ENCODE data around the gene PPP1R16B. TPM values are rescaled to one million over a fixed set of nuclear protein-coding genes. Genes with fewer than 3 reads are reported as not detected.

The PPP1R16B gene
- total RNA-seq, 4 donors from 2014 or later, result 0.72 to 3.0 (median 1.4) TPM

DNA sequence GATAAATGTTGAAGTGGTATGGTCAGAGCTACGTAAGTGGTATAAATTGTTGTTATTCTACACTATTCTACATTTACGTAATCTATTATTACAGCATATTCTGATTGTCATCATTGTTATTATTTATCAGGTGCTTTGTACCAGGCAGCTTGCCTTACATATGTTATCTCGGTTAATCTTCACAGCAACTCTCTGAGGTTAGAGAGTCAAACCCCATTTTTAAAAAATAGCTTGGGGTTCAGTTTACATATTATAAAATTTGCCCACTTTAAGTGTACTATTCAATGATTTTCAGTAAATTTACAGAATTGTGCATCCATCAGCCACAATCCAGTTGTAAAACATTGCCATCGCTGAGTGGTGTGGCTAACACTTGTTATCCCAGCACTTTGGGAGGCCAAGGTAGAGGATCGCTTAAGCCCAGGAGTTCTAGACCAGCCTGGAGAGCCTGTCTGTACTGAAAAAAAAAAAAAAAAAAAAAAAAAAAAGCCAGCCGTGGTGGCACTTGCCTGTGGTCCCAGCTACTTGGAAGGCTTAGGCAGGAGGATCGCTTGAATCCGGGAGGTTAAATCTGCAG is 35.5 kb downstream of the PPP1R16B start:
- TF ChIP-seq, protein P1, sequence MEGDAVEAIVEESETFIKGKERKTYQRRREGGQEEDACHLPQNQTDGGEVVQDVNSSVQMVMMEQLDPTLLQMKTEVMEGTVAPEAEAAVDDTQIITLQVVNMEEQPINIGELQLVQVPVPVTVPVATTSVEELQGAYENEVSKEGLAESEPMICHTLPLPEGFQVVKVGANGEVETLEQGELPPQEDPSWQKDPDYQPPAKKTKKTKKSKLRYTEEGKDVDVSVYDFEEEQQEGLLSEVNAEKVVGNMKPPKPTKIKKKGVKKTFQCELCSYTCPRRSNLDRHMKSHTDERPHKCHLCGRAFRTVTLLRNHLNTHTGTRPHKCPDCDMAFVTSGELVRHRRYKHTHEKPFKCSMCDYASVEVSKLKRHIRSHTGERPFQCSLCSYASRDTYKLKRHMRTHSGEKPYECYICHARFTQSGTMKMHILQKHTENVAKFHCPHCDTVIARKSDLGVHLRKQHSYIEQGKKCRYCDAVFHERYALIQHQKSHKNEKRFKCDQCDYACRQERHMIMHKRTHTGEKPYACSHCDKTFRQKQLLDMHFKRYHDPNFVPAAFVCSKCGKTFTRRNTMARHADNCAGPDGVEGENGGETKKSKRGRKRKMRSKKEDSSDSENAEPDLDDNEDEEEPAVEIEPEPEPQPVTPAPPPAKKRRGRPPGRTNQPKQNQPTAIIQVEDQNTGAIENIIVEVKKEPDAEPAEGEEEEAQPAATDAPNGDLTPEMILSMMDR (IDR thresholded peaks at IDR 0.05), result no peak
- 87 to 91% methylated on average over 8 of the region's 8 CpGs for WGBS, 2 donors

DNA sequence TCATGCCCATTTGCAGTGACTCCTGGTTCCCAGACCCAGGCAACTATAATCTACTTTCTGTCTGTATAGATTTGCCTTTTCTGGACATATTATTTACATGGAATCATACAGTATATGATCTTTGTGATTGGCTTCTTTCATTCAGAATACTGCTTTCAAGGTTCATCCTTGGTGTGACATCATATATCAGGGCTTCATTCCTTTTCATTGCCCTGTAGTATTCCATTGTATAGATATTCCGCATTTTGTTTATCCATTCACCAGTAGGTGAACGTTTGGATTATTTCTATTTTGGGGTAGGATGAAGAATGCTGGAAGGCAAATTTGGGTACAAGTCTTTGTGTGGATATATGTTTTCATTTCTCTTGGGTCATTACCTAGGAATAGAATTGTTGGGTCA is 36.1 kb downstream of the PPP1R16B start:
- DNase-seq (ENCODE audit: low spot score in 2 of 2), result no peak
- intact Hi-C loops (cut with DNase I; ENCODE audit: low total_unique reads), result no loop called here
- WGBS, 2 donors, result 64 to 74% methylated on average over 2 of the region's 2 CpGs
- H3K4me3 ChIP-seq (ENCODE audit: low read depth, poor library complexity, severe bottlenecking), result no peak overlapping the region
- TF ChIP-seq, protein P1 (IDR thresholded peaks at IDR 0.05), result no peak

More for the DNA sequence above, 35.5 kb downstream of the PPP1R16B start:
- intact Hi-C loops (cut with DNase I; ENCODE audit: low total_unique reads), result no loop called here
- H3K4me3 ChIP-seq (ENCODE audit: low read depth, poor library complexity, severe bottlenecking), result no peak overlapping the region
- no peak for DNase-seq (ENCODE audit: low spot score in 2 of 2)

DNA sequence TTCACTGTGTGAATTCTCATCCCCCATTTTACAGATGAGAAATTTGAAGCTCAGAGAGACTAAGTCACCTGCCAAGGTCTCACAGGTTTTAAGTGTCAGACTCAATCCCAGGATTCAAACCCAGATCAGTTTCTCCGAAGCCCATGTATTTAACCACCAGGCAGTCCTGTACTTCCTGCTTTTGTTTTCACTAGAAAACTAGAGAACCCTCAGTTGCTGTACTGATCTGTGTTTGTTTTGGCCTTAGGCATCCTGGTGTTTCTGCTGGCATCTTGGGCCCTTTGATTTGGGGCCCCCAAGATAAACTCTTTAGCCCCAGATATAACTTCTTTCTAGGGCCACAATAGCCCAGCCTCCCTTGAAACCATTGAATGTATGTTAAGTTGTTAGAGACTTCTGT is 36.5 kb downstream of the PPP1R16B start:
- 68 to 89% methylated on average over 1 of the region's 1 CpG for WGBS, 2 donors
- H3K4me3 ChIP-seq (ENCODE audit: low read depth, poor library complexity, severe bottlenecking), result no peak overlapping the region
- TF ChIP-seq, protein P1 (IDR thresholded peaks at IDR 0.05), result no peak
- no peak for TF ChIP-seq POLR2A (IDR thresholded peaks at IDR 0.05)
- DNase-seq (ENCODE audit: low spot score in 2 of 2), result no peak
- intact Hi-C loops (cut with DNase I; ENCODE audit: low total_unique reads), result no loop called here

DNA sequence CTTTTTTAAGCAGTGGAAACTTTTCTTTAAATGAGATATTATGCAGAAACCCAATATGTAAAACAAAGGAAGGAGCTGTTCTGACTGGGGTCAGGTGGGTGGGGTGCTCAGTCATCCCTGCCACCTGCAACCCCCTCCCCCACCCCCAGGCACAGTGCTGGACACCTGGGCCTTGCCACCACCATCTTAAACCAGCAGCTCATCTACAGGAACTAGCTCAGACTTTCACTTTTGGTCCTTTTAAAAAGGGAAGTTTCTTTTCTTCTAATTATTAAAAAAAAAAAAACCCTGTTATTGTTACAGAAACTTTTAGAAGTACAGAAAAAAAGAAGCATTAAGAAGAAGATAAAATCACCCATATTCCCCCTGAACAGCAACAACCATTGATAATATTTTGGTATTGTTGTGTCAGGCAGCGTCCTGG is 37.1 kb downstream of the PPP1R16B start:
- TF ChIP-seq, protein P1 (IDR thresholded peaks at IDR 0.05), result no peak
- no peak for TF ChIP-seq POLR2A (IDR thresholded peaks at IDR 0.05)
- WGBS, 2 donors, result 75 to 77% methylated on average over 1 of the region's 1 CpG
- no peak for DNase-seq (ENCODE audit: low spot score in 2 of 2)
- no peak overlapping the region for H3K4me3 ChIP-seq (ENCODE audit: low read depth, poor library complexity, severe bottlenecking)
- intact Hi-C loops (cut with DNase I; ENCODE audit: low total_unique reads), result no loop called here

DNA sequence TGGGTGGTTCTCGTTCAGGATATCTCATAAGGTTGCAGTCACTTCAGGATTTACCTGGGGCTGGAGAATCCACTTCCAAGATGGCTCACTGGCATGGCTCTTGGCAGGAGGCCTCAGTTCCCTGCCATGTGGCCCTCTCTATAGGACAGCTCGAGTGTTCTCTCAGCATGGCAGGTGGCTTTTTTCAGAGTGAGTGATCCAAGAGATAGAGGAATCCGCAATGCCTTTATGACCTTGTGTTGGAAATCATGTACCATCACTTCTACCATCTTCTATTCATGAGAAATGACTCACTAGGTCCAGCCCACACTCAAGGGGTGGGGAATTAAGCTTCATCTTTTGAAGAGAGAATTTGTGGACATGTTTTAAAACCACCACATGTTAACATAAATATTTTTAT is 37.8 kb downstream of the PPP1R16B start:
- WGBS, 2 donors, result 78% methylated on average over 3 of the region's 3 CpGs
- no peak for DNase-seq (ENCODE audit: low spot score in 2 of 2)
- intact Hi-C loops (cut with DNase I; ENCODE audit: low total_unique reads), result no loop called here
- TF ChIP-seq, protein P1 (IDR thresholded peaks at IDR 0.05), result no peak
- TF ChIP-seq POLR2A (IDR thresholded peaks at IDR 0.05), result no peak
- H3K4me3 ChIP-seq (ENCODE audit: low read depth, poor library complexity, severe bottlenecking), result no peak overlapping the region

DNA sequence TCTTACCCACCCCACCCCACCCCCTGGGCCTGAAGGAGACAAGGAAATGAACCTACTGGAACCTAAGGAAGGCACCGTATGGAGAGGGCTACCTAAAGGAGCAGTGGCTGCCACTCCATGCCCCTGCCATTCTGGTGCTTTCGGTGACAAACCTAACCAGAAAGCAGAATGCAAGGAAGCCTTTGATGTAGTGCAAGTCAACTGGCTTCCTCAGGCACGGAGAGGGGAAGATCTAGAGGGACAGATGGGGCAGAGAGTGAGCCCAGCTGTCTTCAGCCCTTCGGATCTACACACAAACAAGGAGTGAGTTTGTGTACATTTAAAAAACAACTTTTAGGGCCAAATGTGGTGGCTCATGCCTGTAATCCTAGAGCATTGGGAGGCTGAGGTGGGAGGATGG is 39.5 kb downstream of the PPP1R16B start:
- no peak overlapping the region for H3K4me3 ChIP-seq (ENCODE audit: low read depth, poor library complexity, severe bottlenecking)
- 74% methylated on average over 4 of the region's 4 CpGs for WGBS, 2 donors
- no peak for TF ChIP-seq POLR2A (IDR thresholded peaks at IDR 0.05)
- TF ChIP-seq, protein P1 (IDR thresholded peaks at IDR 0.05), result no peak
- intact Hi-C loops (cut with DNase I; ENCODE audit: low total_unique reads), result no loop called here
- no peak for DNase-seq (ENCODE audit: low spot score in 2 of 2)
